Natural killer cell treated with Interleukin-12 subunit alpha and Interleukin-12 subunit beta and Interleukin-15 and Interleukin-18, amount 100 ng/mL, for 72 hours (primary cell): Measurements from ENCODE around the gene DENND1A. TPM values are rescaled to one million over a fixed set of nuclear protein-coding genes. Genes with fewer than 3 reads are reported as not detected.

Experiments
- ATAC-seq, 2 donors: fragments of 150-1000 bp; cut with Tn5 transposase in 1 of 2; sonication (Bioruptor Pico), chemical (Tn5 transposase) in 1 of 2; 2 replicates each; pipeline ENCODE4 v1.10.0; 2021
- DNase-seq: peaks from one replicate; pipeline ENCODE4 v3.0.0; 2022; ENCODE audit warnings: low spot score
- H3K27ac Mint-ChIP-seq, 2 donors: 1 replicate in 1 of 2; 2 replicates in 1 of 2; pipeline ENCODE4 v1.8.0; 2022; ENCODE audit warnings: mixed read lengths in 2 of 2, mild to moderate bottlenecking in 1 of 2, moderate library complexity in 1 of 2
- H3K27me3 Mint-ChIP-seq, 2 donors: 1 replicate in 1 of 2; 2 replicates in 1 of 2; pipeline ENCODE4 v1.8.0; 2022; ENCODE audit warnings: mixed read lengths in 2 of 2
- H3K36me3 Mint-ChIP-seq: one replicate; pipeline ENCODE4 v1.8.0; 2022; ENCODE audit warnings: mixed read lengths
- H3K4me1 Mint-ChIP-seq, 2 donors: 1 replicate in 1 of 2; 2 replicates in 1 of 2; pipeline ENCODE4 v1.8.0; 2022; ENCODE audit warnings: low read depth in 2 of 2, mixed read lengths in 2 of 2, mild to moderate bottlenecking in 1 of 2
- H3K4me3 Mint-ChIP-seq: one replicate; pipeline ENCODE4 v1.8.0; 2022; ENCODE audit warnings: mixed read lengths
- H3K9me3 Mint-ChIP-seq: 2 replicates; pipeline ENCODE4 v1.8.0; 2022; ENCODE audit warnings: mixed read lengths
- total RNA-seq, 2 donors: library from RNA; stranded (reverse); gene quantifications; one replicate each; pipeline ENCODE4 v1.2.3, GENCODE V29; 2022

The DENND1A gene
- total RNA-seq, 2 donors from 2014 or later, result 24.6 to 28.8 TPM

DNA sequence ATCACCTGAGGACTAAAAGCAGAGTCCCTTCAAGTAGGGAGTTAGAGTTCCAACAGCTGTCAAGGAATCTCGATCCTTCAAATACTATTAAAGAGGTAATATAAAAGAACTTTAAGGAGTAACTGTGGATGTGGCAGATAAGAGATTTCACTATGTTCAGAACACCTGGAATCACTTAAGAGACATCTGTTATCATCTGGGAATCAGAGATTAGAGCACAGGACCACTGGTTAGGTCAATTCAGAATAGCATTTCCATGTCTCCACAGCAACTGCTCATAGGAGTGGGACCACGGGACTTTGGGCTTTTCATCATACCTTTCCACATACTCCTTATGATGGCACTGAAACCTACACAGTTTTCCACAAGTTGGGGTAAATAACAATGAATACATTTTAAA lies 216.6 kb downstream of the DENND1A start:
- no peak for DNase-seq
- no peak overlapping the region for H3K27ac Mint-ChIP-seq
- no peak overlapping the region for H3K4me3 Mint-ChIP-seq
- H3K9me3 Mint-ChIP-seq, result no peaks in the 10 kb centered on the region
- no peak for ATAC-seq
- H3K27me3 Mint-ChIP-seq, result no peaks in the 10 kb centered on the region
- no peaks in the 10 kb centered on the region for H3K36me3 Mint-ChIP-seq
- H3K4me1 Mint-ChIP-seq, result peaks cover 6 to 12% of the 10 kb centered on the region in 2 donors

DNA sequence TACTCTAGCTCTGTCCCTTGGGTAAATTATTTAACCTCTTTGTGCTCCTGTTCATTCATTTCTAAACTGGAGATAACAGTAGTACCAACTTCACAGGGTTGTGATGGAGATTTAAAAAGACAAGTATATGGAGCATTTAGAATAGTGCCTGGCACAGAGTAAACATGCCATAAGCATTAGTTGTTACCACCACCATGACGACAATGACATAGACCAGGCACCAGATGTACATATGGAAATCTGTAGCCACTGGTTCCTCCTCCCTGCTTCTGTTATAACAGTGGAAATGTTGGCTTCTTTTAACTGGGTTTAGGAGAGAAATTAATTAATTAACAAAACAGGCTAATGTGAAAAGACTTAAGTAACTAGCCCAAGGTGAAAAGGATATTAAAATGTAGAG lies 217.5 kb downstream of the DENND1A start:
- H3K27me3 Mint-ChIP-seq, result no peaks in the 10 kb centered on the region
- no peaks in the 10 kb centered on the region for H3K36me3 Mint-ChIP-seq
- H3K27ac Mint-ChIP-seq, result no peak overlapping the region
- no peaks in the 10 kb centered on the region for H3K9me3 Mint-ChIP-seq
- no peak for DNase-seq
- H3K4me1 Mint-ChIP-seq, result peaks cover 3 to 7% of the 10 kb centered on the region in 2 donors
- H3K4me3 Mint-ChIP-seq, result no peak overlapping the region
- no peak for ATAC-seq

DNA sequence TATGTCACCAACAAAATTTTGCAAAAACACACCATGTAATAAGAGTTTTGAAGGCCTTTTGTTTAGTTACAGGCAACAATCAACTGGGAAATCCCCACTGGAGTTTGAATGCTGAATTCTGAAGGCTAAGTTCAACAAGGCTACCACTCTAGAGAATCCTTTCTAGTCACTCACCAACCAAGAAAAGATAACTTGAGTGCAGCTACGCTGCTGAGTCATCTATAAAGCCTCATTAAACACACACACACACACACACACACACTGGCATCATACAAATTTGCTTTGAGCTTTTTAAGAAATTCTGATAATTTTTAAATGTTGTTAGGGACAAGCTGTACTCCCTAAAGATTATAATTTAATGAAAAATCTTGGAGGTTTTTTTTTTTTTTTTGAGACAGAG lies 219.6 kb downstream of the DENND1A start:
- Mint-ChIP-seq H3K36me3 (peaks cover 4% of the 10 kb centered on the region), H3K27me3 (no peaks in the 10 kb centered on the region), H3K4me3 (no peak overlapping the region), H3K9me3 (peaks cover 4% of the 10 kb centered on the region), H3K4me1 (peaks cover 7% of the 10 kb centered on the region in 2 donors), H3K27ac (no peak overlapping the region)
- DNase-seq, result no peak
- ATAC-seq, result no peak

DNA sequence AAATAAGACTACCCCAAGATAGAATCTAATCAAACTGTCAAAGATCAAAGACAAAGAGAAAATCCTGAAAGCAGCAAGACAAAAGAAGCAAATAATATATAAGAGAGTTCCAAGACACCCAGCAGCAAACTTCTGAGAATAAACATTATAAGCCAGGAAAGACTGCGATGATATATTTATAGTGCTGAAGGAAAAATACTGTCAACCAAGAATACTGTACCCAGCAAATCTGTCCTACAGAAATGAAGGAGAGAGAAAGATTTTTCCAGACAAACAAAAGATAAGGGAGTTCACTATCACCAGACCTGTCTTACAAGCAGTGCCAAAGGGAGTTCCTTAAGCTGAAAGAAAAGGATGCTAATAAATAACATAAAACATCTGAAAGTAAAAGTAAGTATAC lies 227.4 kb downstream of the DENND1A start:
- Mint-ChIP-seq H3K27me3 (no peaks in the 10 kb centered on the region), H3K4me3 (no peak overlapping the region), H3K27ac (no peak overlapping the region), H3K4me1 (peaks cover 0 to 6% of the 10 kb centered on the region in 2 donors), H3K9me3 (peaks cover 19% of the 10 kb centered on the region), H3K36me3 (peaks cover 32% of the 10 kb centered on the region)
- no peak for DNase-seq
- ATAC-seq, result no peak

DNA sequence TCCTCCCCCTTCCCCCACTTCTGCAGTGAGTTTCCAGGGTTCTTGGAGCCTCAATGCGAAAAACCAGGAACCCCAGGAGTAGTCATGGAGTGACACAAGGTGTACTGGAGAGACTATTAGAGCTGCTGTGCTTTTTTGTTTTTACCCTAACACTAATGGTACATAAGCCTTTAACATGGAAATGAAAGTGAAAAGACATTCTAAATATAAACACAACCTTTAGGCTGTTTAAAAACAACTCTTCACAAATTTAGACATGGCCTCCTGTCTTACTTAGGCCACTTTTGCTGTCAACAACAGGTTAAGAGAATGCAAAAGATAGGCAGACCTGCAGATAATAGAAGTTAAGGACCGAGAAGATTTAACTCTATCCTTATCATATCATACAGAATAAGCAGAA lies 232.2 kb downstream of the DENND1A start:
- ATAC-seq, result no peak
- Mint-ChIP-seq H3K4me1 (peaks cover 0 to 2% of the 10 kb centered on the region in 2 donors), H3K27me3 (no peaks in the 10 kb centered on the region), H3K27ac (no peak overlapping the region), H3K4me3 (no peak overlapping the region), H3K36me3 (peaks cover 19% of the 10 kb centered on the region), H3K9me3 (peaks cover 11% of the 10 kb centered on the region)
- no peak for DNase-seq

DNA sequence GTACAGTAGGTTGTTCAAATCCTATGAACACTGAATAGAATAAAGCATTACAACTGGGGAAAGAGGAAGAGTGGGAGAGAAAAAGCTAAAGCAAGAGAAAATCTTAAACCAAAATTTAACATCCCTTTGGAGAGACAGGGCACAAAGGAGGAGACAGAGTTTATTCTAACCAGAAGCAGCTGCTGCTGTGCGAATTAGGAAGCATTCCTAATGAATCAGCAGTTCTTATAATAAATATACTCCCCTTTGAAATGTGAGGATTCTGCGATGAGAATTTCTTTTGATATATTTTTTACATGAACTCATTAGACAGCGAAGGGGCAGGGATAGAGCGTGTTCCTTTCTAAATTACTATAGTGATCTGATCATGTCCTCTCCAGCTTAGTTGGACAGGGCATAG lies 233.4 kb downstream of the DENND1A start:
- Mint-ChIP-seq H3K4me1 (peaks cover 0 to 2% of the 10 kb centered on the region in 2 donors), H3K4me3 (no peak overlapping the region)
- no peak for ATAC-seq

DNA sequence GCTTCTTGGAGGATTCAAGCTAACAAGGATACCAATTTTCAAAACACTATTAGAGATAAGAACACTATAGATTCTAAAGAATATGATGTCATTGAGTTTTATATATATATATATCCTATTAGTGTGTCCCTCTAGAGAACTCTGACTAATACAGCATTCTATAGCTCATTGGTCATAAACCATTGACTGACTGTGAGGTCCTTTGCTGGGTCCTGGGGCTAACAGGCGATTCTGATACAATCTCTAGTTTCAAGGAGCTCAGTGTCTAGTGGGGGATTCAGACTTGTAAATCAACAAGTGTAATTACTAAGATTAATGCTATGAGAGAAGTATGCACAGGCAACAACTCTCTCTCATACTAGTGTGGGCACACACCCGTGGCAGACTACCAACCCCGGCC lies 234.5 kb downstream of the DENND1A start:
- no peaks in the 10 kb centered on the region for H3K36me3 Mint-ChIP-seq
- H3K4me1 Mint-ChIP-seq, result peaks cover 0 to 2% of the 10 kb centered on the region in 2 donors
- DNase-seq (no peak), ATAC-seq (no peak)
- H3K9me3 Mint-ChIP-seq, result no peaks in the 10 kb centered on the region
- no peak overlapping the region for H3K27ac Mint-ChIP-seq
- H3K27me3 Mint-ChIP-seq, result no peaks in the 10 kb centered on the region
- H3K4me3 Mint-ChIP-seq, result no peak overlapping the region

More for the DNA sequence above, 233.4 kb downstream of the DENND1A start:
- no peaks in the 10 kb centered on the region for H3K27me3 Mint-ChIP-seq
- peaks cover 7% of the 10 kb centered on the region for H3K36me3 Mint-ChIP-seq
- no peak for DNase-seq
- peaks cover 3% of the 10 kb centered on the region for H3K9me3 Mint-ChIP-seq
- no peak overlapping the region for H3K27ac Mint-ChIP-seq

DNA sequence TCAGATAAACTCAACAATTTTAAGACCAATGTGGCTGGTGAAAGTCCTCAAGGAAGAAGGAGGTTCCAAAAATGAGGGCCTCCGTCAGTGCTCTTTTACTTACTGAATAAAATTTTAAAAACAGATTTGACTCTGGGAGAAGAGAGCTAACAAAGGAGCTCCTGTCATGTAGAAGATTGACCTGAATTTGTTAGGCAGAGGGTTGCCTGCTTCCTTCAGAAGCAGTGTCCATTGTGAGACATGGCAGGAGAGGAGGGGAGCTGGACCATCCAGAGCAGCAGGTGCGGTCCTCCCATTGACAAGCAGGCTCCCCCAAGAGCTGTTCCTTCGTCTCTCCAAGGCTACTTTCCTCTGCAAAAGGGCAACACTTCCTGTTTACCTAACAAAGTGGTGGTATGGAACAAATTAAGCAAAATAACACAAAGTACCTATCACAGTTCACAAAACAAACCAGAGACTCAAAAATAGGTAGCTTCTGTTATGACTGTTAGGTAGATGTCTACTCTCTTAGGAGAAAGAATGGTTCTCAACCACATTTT lies 238.1 kb downstream of the DENND1A start:
- no peaks in the 10 kb centered on the region for H3K36me3 Mint-ChIP-seq
- no peak overlapping the region for H3K27ac Mint-ChIP-seq
- no peaks in the 10 kb centered on the region for H3K27me3 Mint-ChIP-seq
- H3K4me1 Mint-ChIP-seq, result peaks cover 0 to 2% of the 10 kb centered on the region in 2 donors
- ATAC-seq (no peak), DNase-seq (no peak)
- H3K9me3 Mint-ChIP-seq, result no peaks in the 10 kb centered on the region
- no peak overlapping the region for H3K4me3 Mint-ChIP-seq

DNA sequence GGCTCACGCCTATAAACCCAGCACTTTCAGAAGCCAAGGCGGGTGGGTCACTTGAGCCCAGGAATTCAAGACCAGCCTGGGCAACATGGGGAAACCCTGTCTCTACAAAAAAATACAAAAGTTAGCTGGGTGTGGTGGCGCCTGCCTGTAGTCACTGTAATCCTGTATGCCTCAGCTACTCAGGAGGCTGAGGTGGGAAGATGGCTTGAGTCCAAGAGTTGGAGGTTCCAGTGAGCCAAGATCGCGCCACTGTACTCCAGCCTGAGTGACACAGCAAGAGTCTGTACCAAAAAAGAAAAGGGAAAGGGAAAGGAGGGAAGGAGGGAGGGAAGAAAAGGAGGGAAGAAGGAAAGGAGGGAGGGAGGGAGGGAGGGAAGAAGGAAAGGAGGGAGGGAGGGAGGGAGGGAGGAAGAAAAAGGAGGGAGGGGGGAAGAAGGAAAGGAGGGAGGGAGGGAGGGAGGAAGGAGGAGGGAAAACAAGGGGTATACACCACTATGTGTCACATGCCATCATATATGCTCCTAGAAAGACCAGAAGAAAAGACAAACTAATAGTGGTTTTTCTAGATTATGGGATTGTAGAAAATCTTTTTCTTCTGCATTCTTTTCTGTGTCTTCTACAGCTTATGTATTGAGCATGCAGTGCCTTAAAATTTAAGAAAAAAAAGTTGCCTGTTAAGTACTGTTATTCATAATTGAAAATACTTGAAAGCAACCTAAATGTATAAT lies 240.1 kb downstream of the DENND1A start:
- peaks cover 3 to 9% of the 10 kb centered on the region in 2 donors for H3K4me1 Mint-ChIP-seq
- ATAC-seq (no peak), DNase-seq (no peak)
- H3K4me3 Mint-ChIP-seq, result no peak overlapping the region
- no peaks in the 10 kb centered on the region for H3K36me3 Mint-ChIP-seq
- H3K27me3 Mint-ChIP-seq, result no peaks in the 10 kb centered on the region
- H3K27ac Mint-ChIP-seq, result no peak overlapping the region
- no peaks in the 10 kb centered on the region for H3K9me3 Mint-ChIP-seq

DNA sequence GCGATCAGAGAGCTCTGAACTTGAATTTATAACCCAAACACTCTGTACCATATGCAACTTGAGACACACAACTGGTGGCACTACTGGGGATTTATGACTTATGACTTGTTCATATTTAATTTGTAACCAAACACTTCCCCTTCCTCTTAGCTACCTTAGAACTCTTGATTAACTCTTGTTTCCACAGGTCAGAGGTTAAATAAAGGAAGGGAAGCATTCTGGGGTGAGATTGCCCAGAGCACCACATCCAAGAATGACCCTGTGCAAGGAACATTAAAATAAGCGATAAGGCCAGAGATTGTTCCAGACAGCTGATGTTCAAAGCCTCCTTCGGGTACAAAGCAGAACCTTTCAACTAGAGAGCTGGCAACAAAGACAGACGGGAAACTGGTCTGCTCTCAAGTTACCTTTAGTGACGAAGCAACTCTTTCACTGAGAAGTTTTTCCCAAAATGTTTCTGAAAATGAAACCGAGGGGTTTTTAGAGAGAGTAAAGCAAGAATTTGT lies 242.6 kb downstream of the DENND1A start:
- H3K27me3 Mint-ChIP-seq, result no peaks in the 10 kb centered on the region

DNA sequence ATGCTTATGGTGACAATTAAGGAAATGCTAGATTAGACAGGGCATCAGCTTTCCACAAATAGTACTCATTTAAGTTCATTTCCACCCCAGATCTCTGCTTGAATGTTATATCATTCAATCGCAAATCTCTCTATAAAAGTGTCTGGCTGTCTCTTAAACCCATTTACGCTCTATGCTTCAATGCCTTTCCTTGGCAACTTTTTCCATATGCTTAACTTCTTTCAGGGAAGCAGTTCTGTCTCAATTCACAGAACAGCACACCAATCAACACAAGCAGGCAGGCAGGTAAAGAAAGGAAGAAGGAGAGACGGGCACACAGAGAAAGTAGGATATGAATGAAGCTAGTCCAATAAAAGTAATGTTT lies 243.1 kb downstream of the DENND1A start:
- H3K9me3 Mint-ChIP-seq, result no peaks in the 10 kb centered on the region
- H3K4me3 Mint-ChIP-seq, result no peak overlapping the region
- peaks cover 12 to 19% of the 10 kb centered on the region in 2 donors for H3K4me1 Mint-ChIP-seq
- no peaks in the 10 kb centered on the region for H3K27me3 Mint-ChIP-seq
- no peaks in the 10 kb centered on the region for H3K36me3 Mint-ChIP-seq
- ATAC-seq, result no peak
- H3K27ac Mint-ChIP-seq, result no peak overlapping the region
- DNase-seq, result no peak

More for the DNA sequence above, 242.6 kb downstream of the DENND1A start:
- H3K27ac Mint-ChIP-seq, result no peak overlapping the region
- DNase-seq, result no peak
- H3K4me1 Mint-ChIP-seq, result peaks cover 12 to 19% of the 10 kb centered on the region in 2 donors
- no peaks in the 10 kb centered on the region for H3K9me3 Mint-ChIP-seq
- ATAC-seq, result no peak
- no peaks in the 10 kb centered on the region for H3K36me3 Mint-ChIP-seq
- no peak overlapping the region for H3K4me3 Mint-ChIP-seq

DNA sequence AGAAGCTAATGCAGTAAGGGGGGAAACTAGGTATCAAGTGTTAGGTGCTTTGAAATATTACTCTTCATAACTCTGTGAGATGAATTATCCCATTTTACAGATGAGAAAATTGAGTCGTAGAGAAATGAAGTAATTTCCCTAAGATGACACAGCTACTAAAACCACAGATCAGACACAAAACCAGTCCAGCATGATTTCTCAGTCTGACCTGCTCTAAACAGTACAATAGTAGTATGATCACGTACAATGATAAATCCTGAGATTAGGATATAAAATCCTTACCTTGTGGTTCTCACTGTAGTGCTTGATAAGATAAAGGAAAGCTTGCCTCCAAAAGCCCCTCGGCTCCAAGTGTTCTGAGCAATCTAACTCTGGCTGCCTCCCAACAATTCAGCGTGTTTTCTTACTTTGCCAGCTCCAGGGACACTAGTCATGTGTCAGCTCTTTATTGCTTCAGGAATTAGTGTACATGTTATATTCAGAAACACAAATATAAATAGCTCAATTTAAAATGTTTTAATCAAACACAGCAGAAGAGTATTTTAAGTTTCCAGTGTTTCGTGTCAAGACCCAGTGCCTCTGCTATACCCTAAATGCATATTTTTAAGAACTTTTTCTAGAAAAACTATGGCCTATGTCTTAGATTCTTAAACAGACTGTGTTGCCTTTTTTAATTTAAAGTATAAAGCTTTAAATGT lies 243.6 kb downstream of the DENND1A start:
- no peak overlapping the region for H3K4me3 Mint-ChIP-seq
- peaks cover 12 to 19% of the 10 kb centered on the region in 2 donors for H3K4me1 Mint-ChIP-seq
- DNase-seq, result no peak
- H3K9me3 Mint-ChIP-seq, result no peaks in the 10 kb centered on the region
- H3K36me3 Mint-ChIP-seq, result no peaks in the 10 kb centered on the region
- ATAC-seq, result no peak
- H3K27ac Mint-ChIP-seq, result no peak overlapping the region
- H3K27me3 Mint-ChIP-seq, result no peaks in the 10 kb centered on the region

DNA sequence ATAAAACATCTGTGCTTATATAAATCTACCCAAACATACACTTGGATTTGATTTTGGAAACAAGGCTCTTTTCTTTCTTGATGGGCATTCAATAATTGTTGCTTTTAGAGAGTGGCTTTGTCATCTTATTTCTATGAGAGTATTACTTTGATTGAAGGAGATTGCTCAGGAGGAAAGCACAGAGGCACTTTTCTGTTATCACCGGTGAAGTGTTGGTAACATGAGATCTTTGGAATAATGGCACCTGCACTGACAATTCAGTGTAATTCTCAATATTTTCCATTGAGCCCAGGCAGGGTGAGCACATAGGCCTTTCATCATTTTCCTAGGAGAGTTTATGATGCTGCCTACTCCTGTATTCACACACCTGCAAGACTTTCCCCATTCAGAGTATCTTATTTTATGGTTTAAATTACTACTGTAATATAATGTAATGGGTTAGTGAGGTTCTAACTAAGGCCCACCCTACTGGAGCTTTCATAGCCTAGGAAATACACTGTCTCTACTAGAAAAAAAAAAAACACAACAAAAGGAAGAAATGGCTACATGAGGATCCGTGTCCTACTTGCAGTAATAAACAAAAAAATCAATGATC lies 244.3 kb downstream of the DENND1A start:
- Mint-ChIP-seq H3K27ac (no peak overlapping the region), H3K36me3 (no peaks in the 10 kb centered on the region), H3K9me3 (no peaks in the 10 kb centered on the region), H3K27me3 (no peaks in the 10 kb centered on the region), H3K4me1 (peaks cover 12 to 19% of the 10 kb centered on the region in 2 donors), H3K4me3 (no peak overlapping the region)
- ATAC-seq (no peak), DNase-seq (no peak)
